Liver (tissue), 9 donors: ENCODE data around the gene RYR1. TPM values are rescaled to one million over a fixed set of nuclear protein-coding genes. Genes with fewer than 3 reads are reported as not detected.
A peak's percentile ranks its signal among the peaks of the same experiment; 100 is the strongest.

Experiments used
- DNase-seq: peaks from one replicate; pipeline ENCODE4 v3.0.0-alpha.2; 2017; ENCODE audit warnings: low spot score
- H3K27ac ChIP-seq, 2 donors: one replicate each; pipeline ENCODE4 v1.7.0; 2013; ENCODE audit warnings: inconsistent platforms in 2 of 2, low read length in 2 of 2, control low read depth in 1 of 2, low read depth in 1 of 2, mild to moderate bottlenecking in 1 of 2
- H3K27me3 ChIP-seq, 4 donors: one replicate each; pipeline versions ENCODE4 v1.6.1 to v1.7.0; 2013; ENCODE audit warnings: low read length in 3 of 4, inconsistent platforms in 1 of 4, mild to moderate bottlenecking in 1 of 4, moderate library complexity in 1 of 4; ENCODE audit not compliant: control insufficient read depth in 4 of 4, insufficient read depth in 4 of 4
- H3K36me3 ChIP-seq, 4 donors: one replicate each; pipeline versions ENCODE4 v1.6.1 to v1.7.0; 2013; ENCODE audit warnings: low read length in 3 of 4, mild to moderate bottlenecking in 3 of 4, low read depth in 1 of 4, moderate library complexity in 1 of 4; ENCODE audit not compliant: control insufficient read depth in 4 of 4, insufficient read depth in 3 of 4
- H3K4me1 ChIP-seq, 4 donors: one replicate each; pipeline versions ENCODE4 v1.6.1 to v1.7.0; 2013; ENCODE audit warnings: low read length in 3 of 4, mild to moderate bottlenecking in 3 of 4, moderate library complexity in 1 of 4; ENCODE audit not compliant: control insufficient read depth in 4 of 4, insufficient read depth in 4 of 4
- H3K4me3 ChIP-seq, 3 donors: one replicate each; pipeline versions ENCODE4 v1.6.1 to v1.7.0; 2013; ENCODE audit warnings: low read length in 3 of 3, control low read depth in 1 of 3, low read depth in 1 of 3, mild to moderate bottlenecking in 1 of 3
- H3K9ac ChIP-seq, 2 donors: one replicate each; pipeline ENCODE4 v1.7.0; 2013; ENCODE audit warnings: low read length in 2 of 2, mild to moderate bottlenecking in 2 of 2, moderate library complexity in 2 of 2, control low read depth in 1 of 2, low read depth in 1 of 2
- H3K9me3 ChIP-seq, 4 donors: one replicate each; pipeline versions ENCODE4 v1.6.1 to v1.7.0; 2013; ENCODE audit warnings: low read length in 3 of 4; ENCODE audit not compliant: control insufficient read depth in 4 of 4
- ATF3 ChIP-seq: IDR thresholded peaks from 2 replicates; pipeline ENCODE4 v1.6.1; 2016; ENCODE audit warnings: antibody characterized with exemption
- CTCF ChIP-seq: fragments of 150-350 bp; IDR thresholded peaks from 2 replicates; pipeline ENCODE4 v1.5.1; 2017; ENCODE audit warnings: improper control_type of control experiment, low read depth, low read length; ENCODE audit not compliant: missing input control
- EGR1 ChIP-seq, 2 donors: IDR thresholded peaks; 2 replicates each; pipeline ENCODE4 v1.6.1; 2016 to 2018; ENCODE audit warnings: antibody characterized with exemption in 2 of 2, low read depth in 2 of 2
- FOXA1 ChIP-seq: IDR thresholded peaks from 2 replicates; pipeline ENCODE4 v1.6.1; 2016; ENCODE audit warnings: antibody characterized with exemption
- HNF4A ChIP-seq, 2 donors: conservative IDR thresholded peaks; 2 replicates each; pipeline ENCODE4 v1.6.1; 2016; ENCODE audit warnings: antibody characterized with exemption in 2 of 2, mild to moderate bottlenecking in 2 of 2
- RAD21 ChIP-seq, 2 donors: IDR thresholded peaks; 2 replicates each; pipeline ENCODE4 v1.6.1; 2016; ENCODE audit warnings: antibody characterized with exemption in 2 of 2, mild to moderate bottlenecking in 2 of 2
- SP1 ChIP-seq: IDR thresholded peaks from 2 replicates; pipeline ENCODE4 v1.6.1; 2018; ENCODE audit warnings: antibody characterized with exemption, mild to moderate bottlenecking
- TAF1 ChIP-seq: conservative IDR thresholded peaks from 2 replicates; pipeline ENCODE4 v1.6.1; 2016; ENCODE audit warnings: antibody characterized with exemption, mild to moderate bottlenecking
- YY1 ChIP-seq: IDR thresholded peaks from 2 replicates; pipeline ENCODE4 v1.6.1; 2016; ENCODE audit warnings: antibody characterized with exemption, mild to moderate bottlenecking
- WGBS: extraction: QIAGEN DNeasy Blood & Tissue Kit; methylation state at CpG from one replicate; pipeline ENCODE4 v1.1.7; 2013; 5-methylcytosine and 5-hydroxymethylcytosine counted together
- polyA plus RNA-seq, 2 donors: library from polyadenylated mRNA; stranded (reverse) in 1 of 2; unstranded in 1 of 2; fragments of 200-250 nt in 1 of 2; fragments of >200 nt in 1 of 2; fragmentation: Nextera tagmentation in 1 of 2; extraction: Ambion mirVana in 1 of 2; gene quantifications; one replicate each; pipeline versions ENCODE4 v1.2.1 to v1.2.3, GENCODE V29; 2013 to 2015
- total RNA-seq, 2 donors: library from RNA; depleted of rRNA; stranded (reverse); fragments of >200 nt; gene quantifications; one replicate each; pipeline ENCODE4 v1.2.3, GENCODE V29; 2014
- TF ChIP-seq, protein P1 (sequence below): IDR thresholded peaks from 2 replicates; pipeline ENCODE4 v1.6.1; 2016; ENCODE audit warnings: antibody characterized with exemption
- TF ChIP-seq, protein P2 (sequence below): IDR thresholded peaks from 2 replicates; pipeline ENCODE4 v1.6.1; 2016; ENCODE audit warnings: antibody characterized with exemption, mild to moderate bottlenecking
- donor health status: healthy.
- donor health status: healthy.
- donor health status: healthy.
- donor health status: healthy.
- donor health status: healthy.

Gene RYR1
- total and polyA plus RNA-seq, 4 donors: 0.01 to 0.70 (median 0.29) TPM

- Histone ChIP-seq H3K27me3 (no peaks in the 10 kb centered on the region), H3K9me3 (no peaks in the 10 kb centered on the region), H3K27ac (no peak overlapping the region), H3K4me3 (no peak overlapping the region), H3K4me1 (peaks cover 0 to 6% (median 0%) of the 10 kb centered on the region in 4 donors), H3K36me3 (peaks cover 10 to 36% (median 19%) of the 10 kb centered on the region in 4 donors), H3K9ac (no peak overlapping the region)
- no peak for DNase-seq
- 92% methylated on average over 16 of the region's 16 CpGs for WGBS
- TF ChIP-seq YY1 (no peak), EGR1 (IDR thresholded peaks at IDR 0.05; ENCODE audit: low read depth in 2 of 2) (no peak), SP1 (no peak), RAD21 (IDR thresholded peaks at IDR 0.05) (no peak), ATF3 (no peak), TAF1 (no peak), HNF4A (conservative IDR thresholded peaks at IDR 0.05) (no peak), FOXA1 (no peak)
- TF ChIP-seq, protein P1, sequence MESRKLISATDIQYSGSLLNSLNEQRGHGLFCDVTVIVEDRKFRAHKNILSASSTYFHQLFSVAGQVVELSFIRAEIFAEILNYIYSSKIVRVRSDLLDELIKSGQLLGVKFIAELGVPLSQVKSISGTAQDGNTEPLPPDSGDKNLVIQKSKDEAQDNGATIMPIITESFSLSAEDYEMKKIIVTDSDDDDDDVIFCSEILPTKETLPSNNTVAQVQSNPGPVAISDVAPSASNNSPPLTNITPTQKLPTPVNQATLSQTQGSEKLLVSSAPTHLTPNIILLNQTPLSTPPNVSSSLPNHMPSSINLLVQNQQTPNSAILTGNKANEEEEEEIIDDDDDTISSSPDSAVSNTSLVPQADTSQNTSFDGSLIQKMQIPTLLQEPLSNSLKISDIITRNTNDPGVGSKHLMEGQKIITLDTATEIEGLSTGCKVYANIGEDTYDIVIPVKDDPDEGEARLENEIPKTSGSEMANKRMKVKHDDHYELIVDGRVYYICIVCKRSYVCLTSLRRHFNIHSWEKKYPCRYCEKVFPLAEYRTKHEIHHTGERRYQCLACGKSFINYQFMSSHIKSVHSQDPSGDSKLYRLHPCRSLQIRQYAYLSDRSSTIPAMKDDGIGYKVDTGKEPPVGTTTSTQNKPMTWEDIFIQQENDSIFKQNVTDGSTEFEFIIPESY: no peak
- TF ChIP-seq, protein P2, sequence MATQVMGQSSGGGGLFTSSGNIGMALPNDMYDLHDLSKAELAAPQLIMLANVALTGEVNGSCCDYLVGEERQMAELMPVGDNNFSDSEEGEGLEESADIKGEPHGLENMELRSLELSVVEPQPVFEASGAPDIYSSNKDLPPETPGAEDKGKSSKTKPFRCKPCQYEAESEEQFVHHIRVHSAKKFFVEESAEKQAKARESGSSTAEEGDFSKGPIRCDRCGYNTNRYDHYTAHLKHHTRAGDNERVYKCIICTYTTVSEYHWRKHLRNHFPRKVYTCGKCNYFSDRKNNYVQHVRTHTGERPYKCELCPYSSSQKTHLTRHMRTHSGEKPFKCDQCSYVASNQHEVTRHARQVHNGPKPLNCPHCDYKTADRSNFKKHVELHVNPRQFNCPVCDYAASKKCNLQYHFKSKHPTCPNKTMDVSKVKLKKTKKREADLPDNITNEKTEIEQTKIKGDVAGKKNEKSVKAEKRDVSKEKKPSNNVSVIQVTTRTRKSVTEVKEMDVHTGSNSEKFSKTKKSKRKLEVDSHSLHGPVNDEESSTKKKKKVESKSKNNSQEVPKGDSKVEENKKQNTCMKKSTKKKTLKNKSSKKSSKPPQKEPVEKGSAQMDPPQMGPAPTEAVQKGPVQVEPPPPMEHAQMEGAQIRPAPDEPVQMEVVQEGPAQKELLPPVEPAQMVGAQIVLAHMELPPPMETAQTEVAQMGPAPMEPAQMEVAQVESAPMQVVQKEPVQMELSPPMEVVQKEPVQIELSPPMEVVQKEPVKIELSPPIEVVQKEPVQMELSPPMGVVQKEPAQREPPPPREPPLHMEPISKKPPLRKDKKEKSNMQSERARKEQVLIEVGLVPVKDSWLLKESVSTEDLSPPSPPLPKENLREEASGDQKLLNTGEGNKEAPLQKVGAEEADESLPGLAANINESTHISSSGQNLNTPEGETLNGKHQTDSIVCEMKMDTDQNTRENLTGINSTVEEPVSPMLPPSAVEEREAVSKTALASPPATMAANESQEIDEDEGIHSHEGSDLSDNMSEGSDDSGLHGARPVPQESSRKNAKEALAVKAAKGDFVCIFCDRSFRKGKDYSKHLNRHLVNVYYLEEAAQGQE: no peak
Measured at GRCh38 chr19:38632476-38633213, 199.2 kb downstream of the RYR1 start.

- no peaks in the 10 kb centered on the region for H3K27me3 ChIP-seq
- no peak overlapping the region for H3K4me3 ChIP-seq
- H3K4me1 ChIP-seq: peaks cover 0 to 6% (median 0%) of the 10 kb centered on the region in 4 donors
- H3K9me3 ChIP-seq: no peaks in the 10 kb centered on the region
- 73% methylated on average over 17 of the region's 17 CpGs for WGBS
- DNase-seq: peak; percentile 86
- H3K9ac ChIP-seq: no peak overlapping the region
- peaks cover 4 to 23% (median 8%) of the 10 kb centered on the region in 4 donors for H3K36me3 ChIP-seq
- TF ChIP-seq RAD21 (IDR thresholded peaks at IDR 0.05): peak; percentile 75 to 84
- peak; percentile 88 for TF ChIP-seq CTCF
- TF ChIP-seq EGR1 (IDR thresholded peaks at IDR 0.05; ENCODE audit: low read depth in 2 of 2): no peak
- H3K27ac ChIP-seq: no peak overlapping the region
Measured at GRCh38 chr19:38634757-38635482, 201.4 kb downstream of the RYR1 start.
